ENCODE measurements around the gene ATP5IF1.

The ATP5IF1 gene

GRCh38 chr1:28235755-28236655, at the start of gene ATP5IF1:
Gene ATP5IF1 (plus strand): TSS chr1:28236124. CDS start chr1:28236184, 60 bp downstream.
- no peak for TF ChIP-seq SUZ12 (IDR thresholded peaks at IDR 0.05; ENCODE audit: extremely low read depth, insufficient read depth, insufficient read length)
- TF ChIP-seq YY1 (IDR thresholded peaks at IDR 0.05; ENCODE audit: insufficient read depth, insufficient read length) = peak; percentile 68
- H3K4me3 ChIP-seq (ENCODE audit: insufficient read length, low read depth) = peak within 1 kb of the TSS; percentile 99

DNA sequence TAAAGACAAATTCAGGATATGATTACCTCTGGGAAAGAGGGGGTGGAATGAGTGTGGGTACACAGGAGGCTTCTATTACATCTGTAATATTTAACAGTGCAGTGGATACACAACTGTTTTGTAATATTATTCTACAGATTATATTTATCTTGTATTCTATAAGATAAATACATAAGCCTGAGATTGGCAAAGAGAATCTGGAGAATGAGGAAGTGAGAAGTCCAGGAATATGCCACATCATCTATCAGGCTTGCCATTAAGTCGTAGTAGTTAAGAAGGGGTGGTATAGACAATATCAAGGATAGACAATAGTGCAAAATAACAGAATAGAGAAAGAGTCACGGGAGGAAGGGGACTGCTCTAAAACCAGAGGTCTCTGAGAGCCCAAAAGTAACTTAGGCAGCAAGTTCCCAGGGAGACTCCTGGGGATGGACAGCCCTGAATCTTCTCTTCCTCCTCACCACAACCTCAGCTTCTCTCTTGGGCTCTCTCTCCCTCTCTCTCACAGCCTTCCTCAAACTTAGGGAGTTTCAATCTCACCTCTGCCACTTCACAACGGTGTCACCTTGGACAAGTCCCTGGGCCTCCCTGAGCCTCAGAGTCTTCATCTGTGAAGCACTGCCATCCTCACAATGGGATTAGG, 45.5 kb upstream of the ATP5IF1 start:
- H3K9me3 ChIP-seq (ENCODE audit: insufficient read depth, low read length) = no peaks in the 10 kb centered on the region
- no peak for TF ChIP-seq ZNF274 (IDR thresholded peaks at IDR 0.05; ENCODE audit: low read depth, low read length)
- H3K4me3 ChIP-seq (ENCODE audit: insufficient read length, low read depth) = no peak overlapping the region
- H3K36me3 ChIP-seq (ENCODE audit: insufficient read depth, insufficient read length, low read length) = peaks cover 5% of the 10 kb centered on the region
- peaks cover 15% of the 10 kb centered on the region for H3K4me1 ChIP-seq (ENCODE audit: insufficient read depth, insufficient read length)
- peak overlapping the region; percentile 1 for H3K9ac ChIP-seq (ENCODE audit: insufficient read length, low read depth)
- H3K27me3 ChIP-seq (ENCODE audit: insufficient read depth, insufficient read length) = no peaks in the 10 kb centered on the region
- no peak for DNase-seq (ENCODE audit: low read depth, low spot score)

More at GRCh38 chr1:28235755-28236655, at the start of gene ATP5IF1:
- Histone ChIP-seq H3K9me3 (ENCODE audit: insufficient read depth, low read length) (no peaks in the 10 kb centered on the region), H3K36me3 (ENCODE audit: insufficient read depth, insufficient read length, low read length) (peaks cover 30% of the 10 kb centered on the region), H3K27me3 (ENCODE audit: insufficient read depth, insufficient read length) (no peaks in the 10 kb centered on the region), H3K4me1 (ENCODE audit: insufficient read depth, insufficient read length) (no peaks in the 10 kb centered on the region), H3K9ac (ENCODE audit: insufficient read length, low read depth) (peak within 1 kb of the TSS; percentile 100)
- DNase-seq (ENCODE audit: low read depth, low spot score) = peak; percentile 99

DNA sequence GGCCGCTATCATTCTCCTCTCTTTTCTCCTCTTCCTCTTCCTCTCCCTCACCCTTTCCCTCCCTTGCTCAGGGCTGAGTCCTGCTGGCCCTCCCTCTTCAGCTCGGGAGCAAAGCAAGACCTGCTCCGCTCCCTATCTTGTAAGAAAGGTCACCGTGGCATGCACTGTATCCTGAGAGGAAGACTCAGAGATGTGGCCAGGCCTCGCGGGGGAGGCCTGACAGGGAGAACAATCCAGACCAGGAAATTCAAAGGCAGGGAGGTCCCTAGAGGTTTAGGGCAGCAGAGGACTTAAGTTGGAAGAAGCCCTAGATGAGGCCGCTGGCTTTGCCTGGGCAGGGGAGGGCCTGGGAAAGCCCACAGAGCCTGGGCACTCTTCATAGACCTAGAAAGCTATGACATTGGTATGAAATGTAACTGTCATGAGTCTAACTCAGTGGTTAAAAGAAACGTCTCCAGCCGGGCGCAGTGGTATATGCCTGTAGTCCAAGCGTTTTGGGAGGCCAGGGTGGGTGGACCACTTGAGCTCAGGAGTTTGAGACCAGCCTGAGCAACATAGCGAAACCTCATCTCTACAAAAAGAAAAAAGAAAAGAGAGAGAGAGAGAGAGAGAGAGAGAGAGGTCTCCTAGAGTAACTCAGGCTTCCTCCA, 44.8 kb upstream of the ATP5IF1 start:
- Histone ChIP-seq H3K4me3 (ENCODE audit: insufficient read length, low read depth) (no peak overlapping the region), H3K4me1 (ENCODE audit: insufficient read depth, insufficient read length) (peaks cover 15% of the 10 kb centered on the region), H3K36me3 (ENCODE audit: insufficient read depth, insufficient read length, low read length) (peaks cover 5% of the 10 kb centered on the region), H3K9me3 (ENCODE audit: insufficient read depth, low read length) (no peaks in the 10 kb centered on the region), H3K9ac (ENCODE audit: insufficient read length, low read depth) (peak overlapping the region; percentile 1), H3K27me3 (ENCODE audit: insufficient read depth, insufficient read length) (no peaks in the 10 kb centered on the region)
- DNase-seq (ENCODE audit: low read depth, low spot score) = no peak
- TF ChIP-seq ZNF274 (IDR thresholded peaks at IDR 0.05; ENCODE audit: low read depth, low read length) (no peak), SUZ12 (IDR thresholded peaks at IDR 0.05; ENCODE audit: extremely low read depth, insufficient read depth, insufficient read length) (no peak), YY1 (IDR thresholded peaks at IDR 0.05; ENCODE audit: insufficient read depth, insufficient read length) (no peak)

DNA sequence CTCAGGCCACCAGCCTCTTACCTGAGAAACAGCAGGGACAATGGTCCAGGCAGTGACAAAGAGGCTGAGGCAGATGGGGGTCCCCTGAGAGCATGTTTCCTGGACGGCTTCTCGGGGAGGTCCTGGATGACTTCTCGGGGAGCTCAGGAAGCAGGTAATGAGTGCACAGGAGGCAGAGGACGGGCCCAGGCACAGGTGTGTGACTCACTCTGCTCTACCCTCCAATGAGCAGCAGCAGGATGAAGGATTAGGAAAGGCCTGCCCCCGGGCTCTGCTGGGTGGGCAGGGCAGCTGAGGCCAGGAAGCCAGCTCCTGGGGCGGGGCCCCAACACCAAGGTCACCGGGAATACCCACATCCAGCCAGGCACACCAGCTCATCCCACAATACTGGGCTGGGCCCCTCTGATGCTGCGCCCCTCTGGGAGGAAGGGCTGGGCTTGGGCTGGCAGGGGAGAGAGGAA, 42.2 kb upstream of the ATP5IF1 start:
- H3K4me1 ChIP-seq (ENCODE audit: insufficient read depth, insufficient read length) = peaks cover 28% of the 10 kb centered on the region
- peak overlapping the region; percentile 21 for H3K9ac ChIP-seq (ENCODE audit: insufficient read length, low read depth)
- no peak for TF ChIP-seq ZNF274 (IDR thresholded peaks at IDR 0.05; ENCODE audit: low read depth, low read length)
- TF ChIP-seq YY1 (IDR thresholded peaks at IDR 0.05; ENCODE audit: insufficient read depth, insufficient read length) = no peak
- no peak for TF ChIP-seq SUZ12 (IDR thresholded peaks at IDR 0.05; ENCODE audit: extremely low read depth, insufficient read depth, insufficient read length)
- H3K4me3 ChIP-seq (ENCODE audit: insufficient read length, low read depth) = no peak overlapping the region
- no peak for DNase-seq (ENCODE audit: low read depth, low spot score)
- no peaks in the 10 kb centered on the region for H3K27me3 ChIP-seq (ENCODE audit: insufficient read depth, insufficient read length)
- H3K9me3 ChIP-seq (ENCODE audit: insufficient read depth, low read length) = no peaks in the 10 kb centered on the region
- H3K36me3 ChIP-seq (ENCODE audit: insufficient read depth, insufficient read length, low read length) = peaks cover 18% of the 10 kb centered on the region

- TF ChIP-seq ZNF274 (IDR thresholded peaks at IDR 0.05; ENCODE audit: low read depth, low read length) (no peak), SUZ12 (IDR thresholded peaks at IDR 0.05; ENCODE audit: extremely low read depth, insufficient read depth, insufficient read length) (no peak), YY1 (IDR thresholded peaks at IDR 0.05; ENCODE audit: insufficient read depth, insufficient read length) (no peak)
- Histone ChIP-seq H3K4me1 (ENCODE audit: insufficient read depth, insufficient read length) (peaks cover 28% of the 10 kb centered on the region), H3K4me3 (ENCODE audit: insufficient read length, low read depth) (no peak overlapping the region), H3K36me3 (ENCODE audit: insufficient read depth, insufficient read length, low read length) (peaks cover 25% of the 10 kb centered on the region), H3K27me3 (ENCODE audit: insufficient read depth, insufficient read length) (no peaks in the 10 kb centered on the region), H3K9me3 (ENCODE audit: insufficient read depth, low read length) (no peaks in the 10 kb centered on the region), H3K9ac (ENCODE audit: insufficient read length, low read depth) (peak overlapping the region; percentile 37)
- DNase-seq (ENCODE audit: low read depth, low spot score) = no peak
These were observed 41.4 kb upstream of the ATP5IF1 start for GRCh38 chr1:28194326-28195035.

GRCh38 chr1:28195780-28196179, 40.1 kb upstream of the ATP5IF1 start:
- Histone ChIP-seq H3K4me3 (ENCODE audit: insufficient read length, low read depth) (no peak overlapping the region), H3K36me3 (ENCODE audit: insufficient read depth, insufficient read length, low read length) (peaks cover 37% of the 10 kb centered on the region), H3K4me1 (ENCODE audit: insufficient read depth, insufficient read length) (peaks cover 28% of the 10 kb centered on the region), H3K9me3 (ENCODE audit: insufficient read depth, low read length) (no peaks in the 10 kb centered on the region), H3K9ac (ENCODE audit: insufficient read length, low read depth) (no peak overlapping the region), H3K27me3 (ENCODE audit: insufficient read depth, insufficient read length) (no peaks in the 10 kb centered on the region)
- DNase-seq (ENCODE audit: low read depth, low spot score) = no peak
- no peak for TF ChIP-seq SUZ12 (IDR thresholded peaks at IDR 0.05; ENCODE audit: extremely low read depth, insufficient read depth, insufficient read length)
- TF ChIP-seq ZNF274 (IDR thresholded peaks at IDR 0.05; ENCODE audit: low read depth, low read length) = no peak
- TF ChIP-seq YY1 (IDR thresholded peaks at IDR 0.05; ENCODE audit: insufficient read depth, insufficient read length) = no peak
